GM06990 (cell line): ENCODE measurements around the gene PABPN1.

Experiments used
- DNase-seq: peaks from one replicate; pipeline ENCODE4 v3.0.0-alpha.2; 2011; ENCODE audit not compliant: insufficient read length; ENCODE audit errors: extremely low read depth
- H3K27me3 ChIP-seq: replicated peaks from 2 replicates; pipeline ENCODE4 v1.6.0; 2011; ENCODE audit warnings: low read length; ENCODE audit not compliant: control insufficient read depth, insufficient read depth
- H3K36me3 ChIP-seq: 2 replicates; pipeline ENCODE4 v1.5.1; 2011; ENCODE audit warnings: low read length; ENCODE audit not compliant: control insufficient read depth, insufficient read depth
- H3K4me3 ChIP-seq: replicated peaks from 2 replicates; pipeline ENCODE4 v1.5.1; 2011; ENCODE audit warnings: low read depth, mild to moderate bottlenecking, control low read depth, low read length
- CTCF ChIP-seq: IDR thresholded peaks from 2 replicates; pipeline ENCODE4 v1.5.1; 2011; ENCODE audit warnings: low read length, control low read depth, mild to moderate bottlenecking, inconsistent platforms; ENCODE audit not compliant: insufficient read depth, poor library complexity, severe bottlenecking

PABPN1 gene

GRCh38 chr14:23296012-23296777, 25.1 kb upstream of the PABPN1 start:
- no peak for TF ChIP-seq CTCF
- Histone ChIP-seq H3K36me3 (peaks cover 5% of the 10 kb centered on the region), H3K4me3 (no peak overlapping the region), H3K27me3 (no peaks in the 10 kb centered on the region)
- no peak for DNase-seq

- no peak for DNase-seq
- Histone ChIP-seq H3K4me3 (no peak overlapping the region), H3K36me3 (peaks cover 5% of the 10 kb centered on the region), H3K27me3 (no peaks in the 10 kb centered on the region)
- no peak for TF ChIP-seq CTCF
Observed at GRCh38 chr14:23297096-23297495, 24.2 kb upstream of the PABPN1 start.

- no peak for TF ChIP-seq CTCF
- Histone ChIP-seq H3K27me3 (no peaks in the 10 kb centered on the region), H3K36me3 (peaks cover 5% of the 10 kb centered on the region), H3K4me3 (no peak overlapping the region)
- DNase-seq: no peak
Observed at GRCh38 chr14:23297611-23298277, 23.5 kb upstream of the PABPN1 start.

GRCh38 chr14:23299211-23299957, 21.9 kb upstream of the PABPN1 start:
- Histone ChIP-seq H3K36me3 (peaks cover 5% of the 10 kb centered on the region), H3K4me3 (no peak overlapping the region), H3K27me3 (no peaks in the 10 kb centered on the region)
- DNase-seq: no peak
- peak; percentile 34 for TF ChIP-seq CTCF

GRCh38 chr14:23299986-23300686, 21.1 kb upstream of the PABPN1 start:
- TF ChIP-seq CTCF: no peak
- DNase-seq: no peak
- Histone ChIP-seq H3K4me3 (peak overlapping the region; percentile 81), H3K36me3 (peaks cover 5% of the 10 kb centered on the region), H3K27me3 (no peaks in the 10 kb centered on the region)
